Measurements from ENCODE around the gene ZBED3.
"Not testable (repeated sequence)": the region's sequence is repeated elsewhere in the genome, so short reads cannot be mapped to it uniquely, and the experiment has no call there.

Gene ZBED3

DNA sequence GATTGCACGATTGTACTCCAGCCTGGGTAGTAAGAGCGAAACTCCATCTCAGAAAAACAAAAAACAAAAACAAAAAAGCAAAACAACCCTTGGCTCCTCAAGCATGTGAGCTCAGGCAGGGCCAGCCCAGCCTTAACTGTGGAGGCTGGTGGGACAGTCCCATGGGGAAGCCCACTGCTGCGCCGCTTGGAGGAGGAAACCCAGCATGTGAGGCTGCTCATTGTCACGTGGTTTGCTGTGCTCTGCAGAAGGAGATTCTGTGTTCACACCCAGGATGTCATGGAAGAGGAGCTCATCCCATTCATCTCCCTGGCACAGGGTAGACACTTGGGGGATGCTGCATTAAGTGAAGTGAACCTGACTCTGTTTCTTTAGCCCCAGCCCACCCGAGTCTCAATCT, 4.0 kb downstream of the ZBED3 start:
- peak; percentile 39 for DNase-seq (ENCODE audit: extremely low read depth, insufficient read length)
- H3K36me3 ChIP-seq (ENCODE audit: control insufficient read depth, insufficient read depth, low read length) = no peaks in the 10 kb centered on the region; the same call in none of the 2 replicates
- H3K4me3 ChIP-seq (replicated peaks; ENCODE audit: low read depth, low read length) = no peak overlapping the region
- no peaks in the 10 kb centered on the region for H3K27me3 ChIP-seq (replicated peaks; ENCODE audit: control insufficient read depth, insufficient read depth, low read length)
- TF ChIP-seq, protein P1, sequence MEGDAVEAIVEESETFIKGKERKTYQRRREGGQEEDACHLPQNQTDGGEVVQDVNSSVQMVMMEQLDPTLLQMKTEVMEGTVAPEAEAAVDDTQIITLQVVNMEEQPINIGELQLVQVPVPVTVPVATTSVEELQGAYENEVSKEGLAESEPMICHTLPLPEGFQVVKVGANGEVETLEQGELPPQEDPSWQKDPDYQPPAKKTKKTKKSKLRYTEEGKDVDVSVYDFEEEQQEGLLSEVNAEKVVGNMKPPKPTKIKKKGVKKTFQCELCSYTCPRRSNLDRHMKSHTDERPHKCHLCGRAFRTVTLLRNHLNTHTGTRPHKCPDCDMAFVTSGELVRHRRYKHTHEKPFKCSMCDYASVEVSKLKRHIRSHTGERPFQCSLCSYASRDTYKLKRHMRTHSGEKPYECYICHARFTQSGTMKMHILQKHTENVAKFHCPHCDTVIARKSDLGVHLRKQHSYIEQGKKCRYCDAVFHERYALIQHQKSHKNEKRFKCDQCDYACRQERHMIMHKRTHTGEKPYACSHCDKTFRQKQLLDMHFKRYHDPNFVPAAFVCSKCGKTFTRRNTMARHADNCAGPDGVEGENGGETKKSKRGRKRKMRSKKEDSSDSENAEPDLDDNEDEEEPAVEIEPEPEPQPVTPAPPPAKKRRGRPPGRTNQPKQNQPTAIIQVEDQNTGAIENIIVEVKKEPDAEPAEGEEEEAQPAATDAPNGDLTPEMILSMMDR (IDR thresholded peaks at IDR 0.05; ENCODE audit: insufficient read depth, low read length, poor library complexity, severe bottlenecking) = no peak

DNA sequence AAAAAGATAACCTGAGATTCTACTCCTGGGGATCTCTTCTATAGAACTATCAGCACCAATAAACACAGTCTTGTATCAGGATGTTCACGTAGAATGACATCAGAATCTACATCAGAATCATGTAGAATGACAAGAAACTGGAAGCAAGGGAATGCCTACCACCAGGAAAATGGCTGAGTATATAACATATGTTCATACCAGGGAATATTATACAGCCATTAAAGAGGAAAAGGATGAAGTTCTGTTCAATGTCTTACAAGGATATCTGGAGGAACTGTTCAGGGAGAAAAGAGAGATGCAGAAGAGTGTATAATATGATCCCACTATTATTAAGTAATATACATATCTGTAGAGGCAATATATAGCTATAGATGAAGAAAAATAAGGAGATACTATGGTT, 4.8 kb downstream of the ZBED3 start:
- DNase-seq (ENCODE audit: extremely low read depth, insufficient read length) = no peak
- TF ChIP-seq, protein P1 (IDR thresholded peaks at IDR 0.05; ENCODE audit: insufficient read depth, low read length, poor library complexity, severe bottlenecking) = no peak
- Histone ChIP-seq H3K36me3 (ENCODE audit: control insufficient read depth, insufficient read depth, low read length) (no peaks in the 10 kb centered on the region; the same call in none of the 2 replicates), H3K27me3 (replicated peaks; ENCODE audit: control insufficient read depth, insufficient read depth, low read length) (no peaks in the 10 kb centered on the region), H3K4me3 (replicated peaks; ENCODE audit: low read depth, low read length) (no peak overlapping the region)

DNA sequence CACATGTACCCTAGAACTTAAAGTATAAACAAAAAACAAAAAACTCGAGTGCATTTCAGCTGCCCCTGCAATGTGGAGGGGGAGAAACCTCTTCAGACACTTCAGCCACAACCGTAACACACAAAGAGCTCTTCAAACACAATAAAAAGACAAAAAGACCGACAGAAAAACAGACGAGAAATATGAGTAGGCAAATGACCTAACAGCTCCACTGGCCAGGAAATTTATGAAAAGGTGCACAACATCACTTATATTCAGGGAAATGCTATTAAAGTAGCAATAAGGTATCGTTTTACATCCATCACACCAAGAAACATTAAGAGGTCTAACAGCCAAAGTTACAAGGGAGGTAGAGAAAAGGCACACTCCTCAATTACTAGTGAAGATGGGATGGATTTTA, 6.2 kb downstream of the ZBED3 start:
- H3K4me3 ChIP-seq (replicated peaks; ENCODE audit: low read depth, low read length) = no peak overlapping the region
- no peak for DNase-seq (ENCODE audit: extremely low read depth, insufficient read length)
- no peaks in the 10 kb centered on the region; the same call in none of the 2 replicates for H3K36me3 ChIP-seq (ENCODE audit: control insufficient read depth, insufficient read depth, low read length)
- no peaks in the 10 kb centered on the region for H3K27me3 ChIP-seq (replicated peaks; ENCODE audit: control insufficient read depth, insufficient read depth, low read length)
- TF ChIP-seq, protein P1 (IDR thresholded peaks at IDR 0.05; ENCODE audit: insufficient read depth, low read length, poor library complexity, severe bottlenecking) = no peak

DNA sequence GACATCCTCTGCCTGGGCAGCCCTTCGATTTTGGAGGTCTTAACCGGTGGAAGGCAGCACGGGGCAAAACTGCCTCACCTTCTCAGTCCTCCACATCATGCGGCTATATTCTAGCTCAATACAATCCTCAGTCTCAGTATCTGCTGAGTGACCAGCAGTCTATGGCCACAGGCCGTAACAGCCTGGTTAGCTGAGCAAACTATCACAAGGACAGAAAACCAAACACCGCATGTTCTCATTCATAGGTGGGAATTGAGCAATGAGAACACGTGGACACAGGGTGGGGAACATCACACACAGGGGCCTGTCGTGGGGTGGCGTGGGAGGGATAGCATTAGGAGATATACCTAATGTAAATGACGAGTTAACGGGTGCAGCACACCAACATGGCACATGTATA, 6.6 kb downstream of the ZBED3 start:
- H3K36me3 ChIP-seq (ENCODE audit: control insufficient read depth, insufficient read depth, low read length); DNase-seq (ENCODE audit: extremely low read depth, insufficient read length); H3K4me3 ChIP-seq (replicated peaks; ENCODE audit: low read depth, low read length); H3K27me3 ChIP-seq (replicated peaks; ENCODE audit: control insufficient read depth, insufficient read depth, low read length): not testable (repeated sequence)

DNA sequence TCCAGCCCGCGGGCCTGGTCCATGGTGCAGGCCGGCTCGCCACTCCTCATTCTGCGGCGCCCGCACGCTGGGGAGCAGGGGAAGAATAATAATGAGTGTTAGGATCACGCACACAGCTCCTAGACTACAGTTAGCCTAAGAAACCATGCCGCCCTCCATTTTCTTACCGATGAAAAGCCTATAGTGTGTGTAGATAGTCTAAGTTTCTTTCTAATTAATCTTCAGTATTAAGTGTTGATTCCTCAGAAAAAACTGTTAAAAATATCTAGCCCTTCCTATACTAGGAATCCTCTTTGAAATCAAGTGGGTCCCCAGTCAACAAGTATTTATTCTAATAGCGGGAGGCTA, 9.3 kb downstream of the ZBED3 start:
- no peak overlapping the region; the same call in 1 of the 2 replicates for H3K4me3 ChIP-seq (replicated peaks; ENCODE audit: low read depth, low read length)
- no peaks in the 10 kb centered on the region; the same call in none of the 2 replicates for H3K36me3 ChIP-seq (ENCODE audit: control insufficient read depth, insufficient read depth, low read length)
- DNase-seq (ENCODE audit: extremely low read depth, insufficient read length) = no peak

DNA sequence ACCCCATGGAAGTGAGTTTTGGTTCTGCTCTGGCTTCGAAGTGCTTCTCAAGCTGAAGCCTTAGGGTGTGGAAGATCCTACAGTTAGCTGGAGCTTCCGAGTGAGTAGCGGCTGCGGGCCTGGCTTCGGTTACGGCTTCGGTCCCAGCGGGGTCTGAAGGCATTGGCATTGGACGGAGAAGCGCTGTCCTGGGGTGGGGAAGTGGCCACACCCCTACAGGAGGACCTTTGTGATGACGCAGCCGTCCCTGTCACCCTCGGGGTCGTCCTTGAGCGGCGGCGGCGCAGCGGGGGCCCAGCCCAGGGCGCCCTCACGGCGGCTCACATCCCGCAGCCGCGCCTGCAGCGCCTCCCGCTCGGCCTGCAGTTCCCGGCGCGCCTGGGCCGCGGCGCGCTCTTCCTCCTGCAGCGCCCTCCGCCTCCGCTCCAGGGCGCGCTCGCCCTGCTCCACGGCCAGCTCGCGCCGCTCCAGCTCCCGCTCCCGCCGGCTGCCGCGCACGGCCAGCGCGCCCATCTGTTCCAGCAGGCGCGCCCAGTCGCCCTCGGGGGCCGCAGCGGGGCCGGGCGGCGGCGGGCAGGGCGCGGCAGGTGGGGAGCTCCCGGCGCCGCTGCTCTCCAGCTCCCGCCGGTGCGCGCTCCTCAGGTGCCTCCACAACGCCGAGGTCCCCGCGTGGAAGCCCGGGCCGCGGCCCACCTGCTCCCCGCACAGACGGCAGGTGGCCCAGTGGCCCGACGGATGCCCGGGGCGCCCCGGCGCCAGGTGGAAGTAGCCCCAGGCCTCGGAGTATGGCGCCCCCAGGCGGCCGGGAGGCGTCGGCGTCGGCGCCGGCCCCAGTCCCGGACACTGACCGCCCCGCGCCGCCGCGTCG, 9.9 kb downstream of the ZBED3 start:
- TF ChIP-seq, protein P1 (IDR thresholded peaks at IDR 0.05; ENCODE audit: insufficient read depth, low read length, poor library complexity, severe bottlenecking) = peak; percentile 32
- DNase-seq (ENCODE audit: extremely low read depth, insufficient read length) = peak; percentile 67
- Histone ChIP-seq H3K4me3 (replicated peaks; ENCODE audit: low read depth, low read length) (peak overlapping the region; percentile 36), H3K36me3 (ENCODE audit: control insufficient read depth, insufficient read depth, low read length) (no peaks in the 10 kb centered on the region; the same call in none of the 2 replicates), H3K27me3 (replicated peaks; ENCODE audit: control insufficient read depth, insufficient read depth, low read length) (no peaks in the 10 kb centered on the region)

More for the DNA sequence above, 9.3 kb downstream of the ZBED3 start:
- TF ChIP-seq, protein P1 (IDR thresholded peaks at IDR 0.05; ENCODE audit: insufficient read depth, low read length, poor library complexity, severe bottlenecking) = no peak
- no peaks in the 10 kb centered on the region for H3K27me3 ChIP-seq (replicated peaks; ENCODE audit: control insufficient read depth, insufficient read depth, low read length)

Data from GM06990 (cell line).